HG02981 (cell line): Measurements from ENCODE around the gene WTAP.
"Not testable (repeated sequence)": the region's sequence is repeated elsewhere in the genome, so short reads cannot be mapped to it uniquely, and the experiment has no call there.

Experiments used
- ATAC-seq: cut with Tn5 transposase; IDR thresholded peaks from one replicate; pipeline ENCODE4 v1.9.1; 2021; ENCODE audit warnings: mild to moderate bottlenecking, moderate library complexity; ENCODE audit not compliant: unreplicated experiment

The WTAP gene

DNA sequence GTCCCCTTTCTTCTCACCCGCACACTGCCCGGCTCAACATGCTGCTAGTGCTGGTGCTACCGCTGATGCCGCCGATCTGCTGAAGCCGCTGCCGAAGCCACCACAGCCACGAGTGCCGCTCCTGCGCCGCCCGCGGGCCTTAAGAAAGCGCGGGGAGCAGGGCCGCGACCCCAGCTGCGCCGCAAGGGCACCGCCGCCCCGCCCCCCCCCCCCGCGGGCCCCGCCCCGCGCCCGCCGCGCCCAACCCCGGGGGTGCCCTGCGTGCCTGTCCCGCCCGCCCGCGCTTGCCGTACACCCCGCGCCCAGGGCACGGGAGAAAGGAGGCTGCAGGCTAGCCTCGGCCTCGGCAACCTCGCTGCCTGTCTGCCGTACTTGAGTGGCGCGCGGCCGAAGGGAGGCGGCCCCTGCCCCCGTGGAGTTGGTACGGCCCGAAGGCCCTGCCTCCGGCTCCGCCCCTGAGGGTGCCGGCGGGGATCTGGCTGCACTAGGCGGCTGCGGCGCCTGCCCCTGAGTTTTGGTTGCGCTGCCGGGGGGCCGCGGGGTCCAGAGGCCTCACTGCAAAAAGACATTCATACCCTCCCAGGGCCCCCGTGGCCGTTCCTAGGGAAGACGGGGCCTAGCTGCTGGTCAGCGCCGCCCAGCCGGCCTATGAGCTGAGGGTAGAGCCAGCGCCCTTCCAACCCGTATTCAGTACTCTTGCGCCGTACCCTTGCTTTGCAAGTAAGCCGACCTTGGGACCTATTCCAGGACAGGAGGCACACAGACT lies 34.0 kb upstream of the WTAP start, which contains the start of gene SOD2:
TSS of gene SOD2 (minus strand) at position 114 of the 766 bp plus-strand sequence. CDS start at position 40, 74 bp downstream.
- ATAC-seq, result peak; percentile 75

DNA sequence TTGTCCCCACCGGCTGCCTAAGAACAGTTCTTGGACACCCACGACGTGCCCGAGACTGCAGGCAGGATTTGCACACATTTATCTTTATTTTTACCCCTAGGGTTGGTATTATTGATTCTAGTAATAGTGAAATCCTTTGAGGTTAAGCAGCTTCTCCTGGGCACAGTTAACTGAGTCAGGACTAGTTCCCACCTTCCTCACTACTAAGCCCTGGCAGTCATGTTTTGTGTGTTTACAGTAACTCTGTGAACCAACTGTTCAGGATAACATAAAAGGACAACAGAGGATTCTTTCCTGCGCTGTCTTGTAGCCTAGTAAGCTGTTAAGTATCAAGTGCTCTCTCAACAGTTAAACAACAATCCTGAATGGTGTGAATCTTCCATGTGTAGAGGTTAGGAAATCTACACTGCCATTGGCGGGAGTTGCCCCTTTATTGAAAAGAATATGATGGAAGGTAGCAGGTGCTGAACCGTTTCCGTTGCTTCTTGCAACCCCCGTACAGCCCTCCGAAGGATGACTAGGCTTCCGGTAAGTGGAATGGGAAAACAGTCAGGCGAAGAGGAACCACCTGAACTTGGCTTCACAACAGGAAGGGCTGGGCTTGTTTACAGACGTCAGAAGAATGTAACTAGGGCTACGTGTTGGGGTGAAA lies 33.3 kb upstream of the WTAP start:
- no peak for ATAC-seq

DNA sequence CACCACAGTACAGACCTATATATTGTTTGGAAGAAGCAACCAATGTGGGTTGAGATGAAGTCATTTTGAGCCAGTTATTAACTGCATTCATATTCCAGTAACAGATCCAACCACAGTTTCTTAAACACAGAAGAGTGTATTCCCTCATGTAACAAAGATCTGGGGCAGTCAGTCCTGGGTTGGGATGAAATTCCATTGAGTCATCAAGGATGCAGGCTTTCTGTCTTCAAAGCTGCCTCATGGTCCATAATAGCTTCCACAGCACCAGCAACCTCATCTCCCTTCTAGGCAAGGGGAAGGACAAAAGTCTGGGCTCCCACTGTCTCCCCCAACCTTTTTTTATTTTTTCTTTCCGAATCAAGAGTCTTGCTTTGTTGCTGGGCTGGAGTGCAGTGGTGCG lies 31.3 kb upstream of the WTAP start:
- no peak for ATAC-seq

DNA sequence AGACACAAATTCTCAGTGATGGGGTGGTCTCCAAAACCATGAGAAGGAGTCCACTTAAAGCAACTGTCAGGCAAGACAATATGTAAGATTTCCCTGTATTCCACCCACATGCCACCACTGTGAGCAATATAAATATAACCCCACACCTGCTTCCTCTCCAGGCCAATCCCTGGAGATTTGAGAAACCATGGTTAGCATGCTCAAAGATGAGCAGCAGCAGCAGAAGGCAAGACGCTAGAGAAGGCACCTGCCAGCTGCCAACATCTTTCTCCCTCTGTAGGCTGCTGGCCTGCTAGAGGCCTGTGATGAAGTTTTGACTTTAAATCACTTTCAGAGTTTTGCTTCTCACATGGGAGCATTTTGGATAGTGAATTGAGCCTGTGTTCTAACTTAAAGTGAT lies 26.3 kb upstream of the WTAP start:
- ATAC-seq, result no peak

DNA sequence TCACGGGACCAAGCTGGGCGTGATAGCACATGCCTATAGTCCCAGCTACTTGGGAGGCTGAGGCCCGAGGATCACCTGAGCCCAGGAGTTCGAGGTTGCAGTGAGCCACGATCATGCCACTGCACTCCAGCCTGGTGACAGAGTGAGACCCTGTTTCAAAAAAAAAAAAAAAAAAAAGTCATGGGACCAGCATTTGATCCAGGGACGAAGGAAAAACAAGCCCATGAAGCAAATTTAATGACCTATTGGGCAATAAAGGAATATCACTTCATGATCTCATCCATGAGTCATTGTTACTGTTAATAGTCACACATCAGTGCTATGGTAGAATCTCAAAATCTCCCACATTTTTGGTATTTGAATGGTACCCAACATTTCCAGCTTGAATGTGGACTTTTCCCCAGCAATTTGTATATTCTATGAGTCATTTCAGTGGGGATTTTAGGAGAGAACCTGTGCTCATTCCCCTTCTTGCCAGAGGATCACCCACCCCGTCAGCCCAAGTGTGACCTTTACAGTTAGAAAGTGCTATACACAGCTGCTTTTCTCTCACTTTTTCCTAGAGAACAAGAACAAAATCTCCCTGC lies 25.8 kb upstream of the WTAP start:
- no peak for ATAC-seq

DNA sequence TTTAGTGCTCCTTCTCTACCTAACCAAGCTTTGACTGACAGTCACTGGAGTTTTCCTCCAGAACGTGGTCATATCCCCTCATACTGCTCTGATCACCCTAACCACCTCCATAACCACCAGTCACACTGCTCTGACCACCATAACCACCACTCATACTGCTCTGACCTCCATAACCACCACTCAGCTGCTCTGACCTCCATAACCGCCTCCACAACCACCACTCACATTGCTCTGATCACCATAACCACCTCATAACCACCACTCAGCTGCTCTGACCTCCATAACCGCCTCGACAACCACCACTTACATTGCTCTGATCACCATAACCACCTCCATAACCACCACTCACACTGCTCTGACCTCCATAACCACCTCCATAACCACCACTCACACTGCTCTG lies 16.7 kb upstream of the WTAP start:
- not testable (repeated sequence) for ATAC-seq

DNA sequence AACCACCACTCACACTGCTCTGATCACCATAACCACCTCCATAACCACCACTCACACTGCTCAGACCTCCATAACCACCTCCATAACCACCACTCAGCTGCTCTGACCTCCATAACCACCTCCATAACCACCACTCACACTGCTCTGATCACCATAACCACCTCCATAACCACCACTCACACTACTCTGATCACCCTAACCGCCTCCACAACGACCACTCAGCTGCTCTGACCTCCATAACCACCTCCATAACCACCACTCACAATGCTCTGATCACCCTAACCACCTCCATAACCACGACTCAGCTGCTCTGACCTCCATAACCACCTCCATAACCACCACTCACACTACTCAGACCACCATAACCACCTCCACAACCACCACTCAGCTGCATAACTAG lies 14.9 kb upstream of the WTAP start:
- not testable (repeated sequence) for ATAC-seq

DNA sequence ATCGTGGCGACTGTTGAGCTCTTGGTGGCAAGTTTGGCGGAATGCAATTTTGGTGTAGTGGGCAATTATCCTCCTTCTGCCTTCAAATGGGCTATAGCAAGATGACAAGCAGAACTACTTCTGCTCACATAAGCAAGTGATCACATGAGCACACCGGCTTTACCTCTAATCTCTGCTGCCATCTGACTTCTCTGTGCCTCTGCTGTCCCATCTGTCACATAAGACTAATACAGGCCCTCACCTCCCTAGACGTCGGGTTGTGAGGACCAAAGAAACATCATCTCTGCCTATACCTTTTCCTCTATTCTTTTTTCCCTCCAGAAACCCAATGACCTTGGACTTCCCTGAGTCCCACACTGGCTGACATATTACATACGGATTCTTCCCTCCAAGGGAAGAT lies 13.3 kb upstream of the WTAP start:
- no peak for ATAC-seq

DNA sequence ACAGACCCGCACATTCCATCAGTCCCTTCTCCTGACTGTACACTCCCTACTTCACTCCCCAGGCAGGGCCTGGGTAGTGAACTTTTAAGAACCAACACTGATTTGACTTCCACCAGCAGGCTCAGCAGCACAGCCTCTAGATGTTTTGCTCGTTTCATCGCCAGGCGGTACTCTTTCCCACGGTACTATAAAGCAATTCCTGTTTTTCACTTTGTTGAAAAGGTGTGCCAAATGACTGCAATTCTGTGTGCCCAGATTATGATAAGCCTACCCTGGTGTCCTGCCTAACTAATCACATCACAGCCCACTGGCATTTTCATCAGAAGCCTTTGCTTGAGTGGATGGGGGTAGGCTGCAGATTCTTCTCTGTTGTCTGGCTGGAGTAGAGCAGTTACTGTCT lies 12.9 kb upstream of the WTAP start:
- no peak for ATAC-seq

DNA sequence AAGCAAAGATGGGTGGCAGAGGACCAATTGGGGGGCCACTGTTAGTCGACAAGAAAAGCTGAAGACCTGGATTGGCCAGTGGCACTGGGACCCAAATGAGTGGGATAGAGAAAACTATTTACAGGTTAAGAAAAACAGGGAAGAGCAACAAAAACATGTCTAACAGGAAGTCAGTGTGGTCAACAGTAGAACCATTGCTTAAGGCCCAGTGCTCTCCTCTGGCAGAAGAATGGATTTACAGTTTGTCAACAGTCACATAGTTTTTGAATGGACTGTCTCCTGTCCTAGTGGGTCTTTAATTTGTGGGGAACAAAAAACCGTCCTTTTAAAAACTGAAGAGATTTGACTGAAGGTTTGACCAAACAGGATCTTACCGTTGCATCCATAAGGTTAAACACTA lies 12.1 kb upstream of the WTAP start:
- ATAC-seq, result no peak

DNA sequence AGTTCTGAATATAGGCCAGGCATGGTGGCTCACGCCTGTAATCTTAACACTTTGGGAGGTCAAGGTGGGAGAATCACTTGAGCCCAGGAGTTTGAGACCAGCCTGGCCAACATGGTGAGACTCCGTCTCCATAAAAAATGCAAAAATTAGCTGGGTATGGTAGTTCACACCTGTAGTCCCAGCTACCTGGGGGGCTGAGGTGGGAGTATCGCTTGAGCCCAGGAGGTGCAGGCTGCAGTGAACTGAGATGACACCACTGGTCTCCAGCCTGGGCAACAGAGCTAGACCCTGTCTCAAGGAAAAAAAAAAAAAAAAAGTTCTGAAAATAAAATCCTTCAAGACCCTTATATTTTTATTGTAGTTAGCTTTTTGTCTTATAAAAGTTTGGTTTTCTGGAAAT lies 11.7 kb upstream of the WTAP start:
- no peak for ATAC-seq

DNA sequence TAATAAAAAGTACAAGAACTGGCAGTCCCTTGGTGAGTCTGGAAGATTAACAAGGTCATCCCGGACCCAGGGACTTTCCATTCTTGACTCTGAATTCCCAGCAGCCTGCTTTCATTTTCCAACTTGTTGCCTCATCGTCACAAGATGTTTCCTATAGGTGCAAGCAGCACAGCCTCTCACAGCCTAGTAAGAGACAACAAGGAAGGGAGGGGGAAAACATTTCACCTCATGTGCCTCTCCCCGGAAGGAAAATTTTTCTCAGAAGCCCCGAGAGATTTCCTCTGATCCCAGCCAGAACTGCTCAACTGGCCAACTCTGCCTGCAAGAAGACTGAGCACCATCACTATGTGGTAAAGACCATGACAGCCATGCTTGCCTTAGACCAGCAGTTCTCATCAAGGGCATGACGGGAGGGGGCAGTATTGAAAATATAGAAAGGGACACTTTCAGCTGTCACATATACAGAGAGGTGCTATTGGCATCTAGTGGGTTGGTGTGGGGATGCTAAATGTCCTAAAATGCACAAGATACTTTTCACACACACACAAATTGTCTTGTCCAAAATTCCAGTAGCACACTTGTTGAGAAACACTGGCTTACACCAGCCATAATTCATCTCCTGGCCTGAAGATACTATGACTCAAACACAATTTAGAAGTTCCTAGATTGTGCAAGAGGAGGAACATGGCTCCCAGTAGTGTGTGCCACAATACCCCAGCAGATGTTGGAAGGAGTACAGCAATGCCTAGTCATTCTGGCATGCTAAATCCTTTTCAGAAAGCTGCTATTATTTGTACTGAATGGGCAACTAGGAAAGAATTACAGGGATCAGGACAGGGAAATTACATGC lies 10.8 kb upstream of the WTAP start:
- ATAC-seq, result no peak

DNA sequence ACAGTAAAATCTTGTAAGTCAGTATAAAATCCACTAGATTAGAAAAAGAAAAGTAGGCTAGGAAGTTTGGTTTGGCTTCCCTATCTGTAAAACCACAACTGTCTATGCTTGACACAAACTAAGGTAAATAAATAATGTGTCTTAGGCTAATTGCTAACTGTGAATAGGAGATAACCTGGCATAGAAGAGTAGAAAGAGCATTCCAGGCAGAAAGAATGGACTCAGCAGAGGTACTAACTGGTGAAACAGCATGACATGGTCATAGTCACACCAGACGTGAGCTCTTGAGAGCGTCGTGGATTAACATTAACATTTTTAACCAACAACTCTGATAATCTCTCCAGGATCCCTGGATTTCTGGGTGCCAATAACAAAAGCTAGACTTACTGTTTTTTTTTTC lies 8.7 kb upstream of the WTAP start:
- no peak for ATAC-seq

DNA sequence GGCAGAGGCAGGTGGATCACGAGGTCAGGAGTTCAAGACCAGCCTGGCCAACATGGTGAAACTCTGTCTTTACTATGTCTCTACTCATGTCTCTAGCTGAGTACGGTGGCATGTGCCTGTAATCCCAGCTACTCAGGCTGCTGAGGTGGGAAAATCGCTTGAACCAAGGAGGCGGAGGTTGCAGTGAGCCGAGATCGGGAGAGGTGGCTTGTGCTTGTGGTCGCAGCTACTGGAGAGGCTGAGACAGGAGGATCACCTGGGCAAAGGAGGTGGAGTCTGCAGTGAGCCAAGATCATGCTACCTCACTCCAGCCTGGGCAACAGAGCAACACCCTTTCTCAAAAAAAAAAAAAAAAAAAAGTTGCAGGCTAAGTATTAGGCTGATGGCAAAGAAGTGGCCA lies 8.0 kb upstream of the WTAP start:
- no peak for ATAC-seq

DNA sequence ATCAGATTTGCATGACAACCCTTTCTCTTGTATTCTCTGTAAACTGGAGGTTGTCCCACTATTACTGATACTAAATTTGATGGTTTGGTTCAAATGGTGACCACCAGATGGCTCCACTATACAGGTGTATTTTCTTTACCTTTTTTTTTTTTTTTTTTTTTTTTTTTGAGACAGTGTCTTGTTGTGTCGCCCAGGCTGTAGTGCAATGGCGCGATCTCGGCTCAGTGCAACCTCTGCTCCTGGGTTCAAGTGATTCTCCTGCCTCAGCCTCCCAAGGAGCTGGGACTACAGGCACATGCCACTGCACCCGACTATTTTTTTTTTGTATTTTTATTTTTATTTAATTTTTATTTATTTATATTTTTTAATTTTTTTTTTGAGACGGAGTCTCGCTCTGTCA lies 6.6 kb upstream of the WTAP start:
- no peak for ATAC-seq

DNA sequence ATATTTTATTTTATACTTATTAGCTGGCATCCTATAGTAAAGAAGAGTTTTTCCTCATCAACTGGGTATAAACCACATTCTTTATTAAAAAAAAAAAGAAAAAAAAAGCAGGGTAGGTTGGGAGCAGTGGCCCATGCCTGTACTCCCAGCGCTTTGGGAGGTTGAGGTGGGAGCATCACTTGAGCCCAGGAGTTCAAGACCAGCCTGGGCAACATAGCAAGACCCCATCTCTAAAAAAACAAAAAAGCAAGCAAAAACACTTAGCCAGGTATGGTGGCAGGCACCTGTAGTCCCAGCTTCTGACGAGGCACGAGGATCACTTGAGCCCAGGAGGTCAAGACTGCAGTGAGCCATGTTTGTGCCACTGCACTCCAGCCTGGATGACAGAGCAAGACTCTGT lies 5.3 kb upstream of the WTAP start:
- not testable (repeated sequence) for ATAC-seq

DNA sequence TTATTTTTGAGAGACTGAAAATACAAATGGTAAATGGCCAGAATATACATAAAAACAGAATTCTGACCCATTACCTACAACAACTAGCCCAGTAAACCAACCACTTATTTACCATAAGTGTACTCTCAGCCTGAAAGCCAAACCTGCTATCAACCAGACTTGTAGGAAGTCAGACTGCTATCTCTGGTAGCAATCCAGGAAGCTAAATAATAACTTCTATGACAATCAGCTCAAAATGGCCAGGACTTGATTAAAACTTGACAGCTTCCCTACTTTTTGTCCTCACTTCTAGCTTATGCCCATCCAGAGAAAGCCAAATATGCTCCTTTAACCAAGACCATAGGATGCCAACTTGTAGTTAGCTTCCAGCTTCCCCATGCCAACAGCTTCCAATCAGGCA lies 4.7 kb upstream of the WTAP start:
- ATAC-seq, result no peak

DNA sequence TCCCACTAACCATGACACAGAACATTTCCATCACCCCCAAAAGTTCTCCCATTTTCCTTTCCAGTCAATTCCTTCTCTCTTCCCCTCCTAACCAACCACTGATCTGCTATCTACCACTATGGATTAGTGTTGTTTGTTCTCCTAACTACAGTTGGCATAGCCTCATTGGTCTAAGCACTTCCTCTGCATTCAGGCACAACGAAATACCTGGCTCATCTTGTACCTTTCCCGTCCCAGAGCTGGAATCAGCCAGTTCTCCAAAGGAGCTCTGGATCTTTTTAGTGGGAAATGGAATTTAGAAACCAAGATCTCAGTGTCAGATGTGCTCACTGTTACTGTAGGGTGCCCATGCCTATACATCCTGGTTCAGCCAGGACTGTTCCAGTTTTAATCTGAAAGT lies 4.0 kb upstream of the WTAP start:
- ATAC-seq, result no peak

DNA sequence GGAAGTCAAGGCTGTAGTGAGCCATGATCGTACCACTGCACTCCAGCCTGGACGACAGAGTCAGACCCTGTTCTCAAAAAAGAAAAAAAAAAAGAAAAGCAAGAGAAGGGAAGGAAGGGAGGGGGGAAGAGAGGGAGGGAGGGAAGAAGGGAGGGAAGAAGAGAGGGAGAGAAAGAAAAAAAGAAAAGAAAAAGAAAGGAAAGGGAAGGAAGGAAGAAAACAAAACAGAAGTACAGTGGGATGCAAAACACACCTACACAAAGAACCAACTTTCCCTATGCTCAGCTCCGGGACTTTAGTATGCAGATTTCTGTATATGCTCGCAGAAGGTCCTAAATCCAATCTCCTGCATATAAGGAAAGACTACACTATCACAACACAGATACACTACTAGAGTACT lies 2.5 kb upstream of the WTAP start:
- ATAC-seq, result no peak

DNA sequence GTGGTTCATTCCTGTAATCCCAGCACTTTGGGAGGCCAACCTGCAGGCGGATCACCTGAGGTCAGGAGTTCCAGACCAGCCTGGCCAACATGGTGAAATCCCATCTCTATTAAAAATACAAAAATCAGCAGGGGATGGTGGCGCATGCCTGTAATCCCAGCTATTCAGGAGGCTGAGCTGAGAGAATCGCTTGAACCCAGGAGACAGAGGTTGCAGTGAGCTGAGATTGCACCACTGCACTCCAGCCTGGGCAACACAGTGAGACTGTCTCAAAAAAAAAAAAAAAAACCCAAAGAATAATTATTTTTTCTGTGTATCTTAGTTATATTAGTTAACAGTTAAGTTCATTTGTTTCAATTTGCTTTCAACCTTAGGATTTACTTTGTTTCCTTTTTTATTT lies 2.1 kb upstream of the WTAP start:
- ATAC-seq, result not testable (repeated sequence)

DNA sequence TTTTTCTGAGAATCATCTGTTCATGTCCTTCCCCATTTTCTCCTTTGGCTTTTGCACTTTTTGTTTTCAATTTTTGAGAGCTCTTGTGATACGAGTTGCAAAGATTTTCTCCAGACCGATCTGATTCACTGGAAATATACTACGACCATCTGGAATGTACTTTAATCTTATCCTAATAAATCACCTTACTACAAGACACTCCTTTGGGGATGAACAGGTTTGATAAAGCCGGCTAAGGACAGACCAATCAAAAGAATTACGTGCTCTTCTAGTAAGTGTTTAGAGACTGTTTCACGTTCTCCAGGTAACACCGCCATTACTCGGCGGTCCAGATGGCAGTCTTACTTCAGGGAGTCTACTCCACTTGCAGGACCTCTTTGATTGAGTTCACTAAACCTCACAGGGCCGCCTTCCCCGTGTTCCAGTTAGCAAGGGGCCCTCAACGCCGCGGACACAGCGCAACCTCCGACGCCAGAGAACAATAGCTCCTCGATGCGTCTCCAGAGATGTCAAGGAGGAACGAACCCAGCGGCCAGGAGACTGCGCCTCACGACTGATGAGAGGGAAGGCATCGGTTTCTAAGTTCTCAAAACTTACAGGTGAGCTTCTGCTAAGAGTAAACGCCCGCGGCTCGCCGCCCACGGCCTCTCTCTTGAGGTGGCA lies 920 bp upstream of the WTAP start:
- ATAC-seq, result no peak
